B cell (primary cell): ENCODE measurements around the gene CCDC171. TPM values are rescaled to one million over a fixed set of nuclear protein-coding genes. Genes with fewer than 3 reads are reported as not detected.

Source experiments
- ATAC-seq: fragments of 200-7000 bp; cut with Tn5 transposase; one replicate; pipeline ENCODE4 v1.10.0; 2021; ENCODE audit warnings: low read depth, mild to moderate bottlenecking, moderate number of reproducible peaks, moderate library complexity
- CTCF ChIA-PET: fragments of 350-600 bp; sonication (Branson Sonifier 250); formaldehyde crosslinking; loops from one replicate; lab custom pipeline; 2021; ENCODE audit warnings: antibody characterized with exemption, inconsistent platforms; lab: Charles Lee
- POLR2A ChIA-PET: fragments of 350-600 bp; sonication (Branson Sonifier 250); formaldehyde crosslinking; loops from one replicate; lab custom pipeline; 2021; ENCODE audit warnings: antibody characterized with exemption; lab: Charles Lee
- DNase-seq: peaks from one replicate; pipeline ENCODE4 v3.0.0; 2013
- H2AFZ ChIP-seq: 2 replicates; pipeline ENCODE4 v1.6.1; 2012; ENCODE audit warnings: mild to moderate bottlenecking, low read depth, low read length; ENCODE audit not compliant: insufficient read depth, poor library complexity, severe bottlenecking
- H3K27ac ChIP-seq, 2 donors: 1 replicate in 1 of 2; 2 replicates in 1 of 2; pipeline ENCODE4 v1.5.1; 2012 to 2013; ENCODE audit warnings: low read length in 2 of 2, mild to moderate bottlenecking in 2 of 2, moderate library complexity in 1 of 2
- H3K27me3 ChIP-seq, 4 experiments: fragments of 200-600 bp in 1 of 4; sonication (generic) in 1 of 4; replicated peaks in 1 of 4; 1 replicate in 2 of 4; 2 replicates in 2 of 4; pipeline versions ENCODE4 v1.6.1 to v1.7.0; 2013 to 2016; ENCODE audit warnings: low read length in 3 of 4, mild to moderate bottlenecking in 2 of 4, mixed read lengths in 1 of 4, moderate library complexity in 1 of 4; ENCODE audit not compliant: insufficient read depth in 4 of 4, control insufficient read depth in 3 of 4; ENCODE audit errors: control extremely low read depth in 1 of 4
- H3K36me3 ChIP-seq, 2 experiments: replicated peaks in 1 of 2; 1 replicate in 1 of 2; 2 replicates in 1 of 2; pipeline versions ENCODE4 v1.6.1 to v1.7.1; 2013; ENCODE audit warnings: low read length in 1 of 2; ENCODE audit not compliant: insufficient read depth in 2 of 2, control insufficient read depth in 1 of 2; ENCODE audit errors: control extremely low read depth in 1 of 2, extremely low read depth in 1 of 2
- H3K4me1 ChIP-seq, 2 donors: fragments of 200-600 bp in 1 of 2; sonication (generic) in 1 of 2; 1 replicate in 1 of 2; 2 replicates in 1 of 2; pipeline versions ENCODE4 v1.5.1 to v1.6.1; 2013 to 2017; ENCODE audit warnings: low read length in 2 of 2; ENCODE audit not compliant: control insufficient read depth in 2 of 2, insufficient read depth in 2 of 2
- H3K4me2 ChIP-seq: replicated peaks from 2 replicates; pipeline ENCODE3; 2012; ENCODE audit warnings: mild to moderate bottlenecking, low read depth, low read length; ENCODE audit not compliant: poor library complexity, severe bottlenecking
- H3K4me3 ChIP-seq, 5 experiments: fragments of 200-600 bp in 1 of 5; sonication (generic) in 1 of 5; 1 replicate in 3 of 5; 2 replicates in 2 of 5; pipeline versions ENCODE4 v1.5.1 to v1.7.0; 2011 to 2016; ENCODE audit warnings: low read length in 4 of 5, mild to moderate bottlenecking in 4 of 5, low read depth in 2 of 5, control low read depth in 1 of 5, moderate library complexity in 1 of 5; ENCODE audit not compliant: insufficient read depth in 1 of 5; ENCODE audit errors: control extremely low read depth in 1 of 5, extremely low read depth in 1 of 5
- H3K79me2 ChIP-seq: fragments of 200-600 bp; sonication (generic); one replicate; pipeline ENCODE4 v1.6.0; 2016; ENCODE audit warnings: low read length; ENCODE audit not compliant: control insufficient read depth, insufficient read depth
- H3K9ac ChIP-seq: fragments of 200-600 bp; sonication (generic); 2 replicates; pipeline ENCODE4 v1.6.1; 2017; ENCODE audit warnings: mild to moderate bottlenecking, low read length, moderate library complexity
- H3K9me3 ChIP-seq, 3 donors: one replicate each; pipeline versions ENCODE4 v1.6.1 to v1.7.1; 2013; ENCODE audit warnings: low read length in 2 of 3; ENCODE audit not compliant: control insufficient read depth in 2 of 3, insufficient read depth in 1 of 3; ENCODE audit errors: control extremely low read depth in 1 of 3
- H4K20me1 ChIP-seq: 2 replicates; pipeline ENCODE4 v1.6.0; 2012; ENCODE audit warnings: mild to moderate bottlenecking, low read length; ENCODE audit not compliant: insufficient read depth, control insufficient read depth, poor library complexity, severe bottlenecking
- H3K27ac Mint-ChIP-seq: one replicate; pipeline ENCODE4 v1.8.0; 2021; ENCODE audit warnings: mixed read lengths
- H3K27me3 Mint-ChIP-seq: one replicate; pipeline ENCODE4 v1.8.0; 2021; ENCODE audit warnings: mixed read lengths
- H3K4me1 Mint-ChIP-seq: one replicate; pipeline ENCODE4 v1.8.0; 2021; ENCODE audit warnings: mixed read lengths
- H3K4me3 Mint-ChIP-seq: one replicate; pipeline ENCODE4 v1.8.0; 2021; ENCODE audit warnings: mixed read lengths
- H3K9me3 Mint-ChIP-seq: one replicate; pipeline ENCODE4 v1.8.0; 2022; ENCODE audit warnings: mixed read lengths; ENCODE audit not compliant: insufficient read depth
- CTCF ChIP-seq: fragments of 200-600 bp; IDR thresholded peaks from one replicate; pipeline ENCODE4 v1.8.0; 2022; ENCODE audit warnings: antibody characterized with exemption, mild to moderate bottlenecking
- EZH2 ChIP-seq: IDR thresholded peaks from 2 replicates; pipeline ENCODE4 v1.6.1; 2012; ENCODE audit warnings: borderline replicate concordance, low read depth, mild to moderate bottlenecking, moderate library complexity, low read length; ENCODE audit not compliant: insufficient read depth, poor library complexity, severe bottlenecking
- WGBS: methylation state at CpG from one replicate; pipeline ENCODE4 v1.1.5; 2013; ENCODE audit warnings: missing lambda C conversion rate; ENCODE audit not compliant: insufficient coverage; 5-methylcytosine and 5-hydroxymethylcytosine counted together
- intact Hi-C: fragments of 100-400 bp; cut with micrococcal nuclease; formaldehyde crosslinking; loops from one replicate; pipeline ENCODE4 v1.10.0; 2022
- polyA plus RNA-seq: library from polyadenylated mRNA; depleted of rRNA; stranded (reverse); fragments of >200 nt; gene quantifications from 2 replicates; pipeline ENCODE4 v1.2.3, GENCODE V29; 2012
- total RNA-seq, 2 donors: library from RNA; stranded (reverse); fragments of 120-200 nt in 1 of 2; gene quantifications; 1 replicate in 1 of 2; 2 replicates in 1 of 2; pipeline versions ENCODE4 v1.2.3 to v1.2.4, GENCODE V29; 2013 to 2022

CCDC171 gene
- total and polyA plus RNA-seq, 2 donors (not counting 1 experiment from before 2014, with no cell fraction given), result 0.22 to 6.3 TPM

- H3K27ac Mint-ChIP-seq, result no peak overlapping the region
- no peaks in the 10 kb centered on the region for H3K4me1 Mint-ChIP-seq
- CTCF ChIA-PET, result no interaction called here
- no peaks in the 10 kb centered on the region for H3K36me3 ChIP-seq
- H3K79me2 ChIP-seq, result no peaks in the 10 kb centered on the region
- DNase-seq, result no peak
- H2AFZ ChIP-seq, result no peak overlapping the region
- 77% methylated on average over 1 of the region's 3 CpGs for WGBS
- ATAC-seq, result no peak
- H3K4me3 Mint-ChIP-seq, result no peak overlapping the region
- intact Hi-C loops, result no loop called here
- POLR2A ChIA-PET, result no interaction called here
- H3K9me3 ChIP-seq, result no peaks in the 10 kb centered on the region
- TF ChIP-seq EZH2 (no peak), CTCF (no peak)
- no peaks in the 10 kb centered on the region for H3K27me3 ChIP-seq
- no peak overlapping the region for H3K4me2 ChIP-seq
- no peaks in the 10 kb centered on the region for H3K27me3 Mint-ChIP-seq
- no peaks in the 10 kb centered on the region for H3K9me3 Mint-ChIP-seq
- H3K9ac ChIP-seq, result no peak overlapping the region
- no peak overlapping the region for H3K4me3 ChIP-seq
- no peaks in the 10 kb centered on the region for H3K4me1 ChIP-seq
- H3K27ac ChIP-seq, result no peak overlapping the region
- no peaks in the 10 kb centered on the region for H4K20me1 ChIP-seq
These were observed 408.4 kb downstream of the CCDC171 start for GRCh38 chr9:15961217-15961616.

GRCh38 chr9:15965246-15965745 lies 412.5 kb downstream of the CCDC171 start:
- Histone ChIP-seq H3K79me2 (no peaks in the 10 kb centered on the region), H3K9me3 (no peaks in the 10 kb centered on the region), H3K4me1 (no peaks in the 10 kb centered on the region), H3K9ac (no peak overlapping the region), H3K36me3 (no peaks in the 10 kb centered on the region), H3K27ac (no peak overlapping the region), H3K4me2 (no peak overlapping the region), H4K20me1 (no peaks in the 10 kb centered on the region), H3K4me3 (no peak overlapping the region), H3K27me3 (no peaks in the 10 kb centered on the region), H2AFZ (no peak overlapping the region)
- DNase-seq, result no peak
- no peaks in the 10 kb centered on the region for H3K9me3 Mint-ChIP-seq
- H3K27me3 Mint-ChIP-seq, result no peaks in the 10 kb centered on the region
- no peak overlapping the region for H3K4me3 Mint-ChIP-seq
- CTCF ChIA-PET, result no interaction called here
- WGBS, result no CpG with 5 or more reads among the region's 2 CpGs
- POLR2A ChIA-PET, result no interaction called here
- H3K27ac Mint-ChIP-seq, result no peak overlapping the region
- no peak for ATAC-seq
- TF ChIP-seq EZH2, result no peak
- no peak for TF ChIP-seq CTCF
- H3K4me1 Mint-ChIP-seq, result no peaks in the 10 kb centered on the region
- intact Hi-C loops, result no loop called here
